A549 (cell line): ENCODE results near the gene CARF. TPM values are rescaled to one million over a fixed set of nuclear protein-coding genes. Genes with fewer than 3 reads are reported as not detected.

Experiments
- ATAC-seq, 2 experiments: fragments of 200-7000 bp in 1 of 2; fragments of >200 bp in 1 of 2; cut with Nextera tagmentation in 1 of 2; cut with Tn5 transposase in 1 of 2; 3 replicates each; pipeline versions ENCODE4 v1.8.0 to v1.9.1; 2018 to 2020; ENCODE audit warnings: mild to moderate bottlenecking in 1 of 2, moderate library complexity in 1 of 2
- CTCF ChIA-PET: fragments of 300-600 bp; sonication (Branson Sonifier 250); formaldehyde crosslinking; extraction: SDS; loops from one replicate; lab custom pipeline; 2021; ENCODE audit warnings: antibody characterized with exemption, inconsistent platforms; lab: Yijun Ruan, JAX
- POLR2A ChIA-PET: fragments of 350-600 bp; formaldehyde crosslinking; extraction: SDS; loops from one replicate; lab custom pipeline; 2021; ENCODE audit warnings: antibody characterized with exemption, inconsistent platforms; lab: Yijun Ruan, JAX
- DNase-seq, 2 experiments: peaks; one replicate each; pipeline versions ENCODE4 v3.0.0 to v3.0.0-alpha.2; 2011 to 2016; ENCODE audit warnings: low read depth in 1 of 2, low spot score in 1 of 2
- FAIRE-seq: peaks from 2 replicates; lab custom pipeline; 2011; peaks lifted over from hg19 to GRCh38; lab: Jason Lieb, UNC
- H3K27ac ChIP-seq, 2 experiments: fragments of >200 bp; sonication (Bioruptor Twin); formaldehyde crosslinking; 3 replicates each; pipeline ENCODE4 v1.5.1; 2016 to 2017
- H3K4me1 ChIP-seq: fragments of >200 bp; sonication (Bioruptor Twin); formaldehyde crosslinking; 3 replicates; pipeline ENCODE4 v1.6.1; 2016
- H3K4me2 ChIP-seq: fragments of >200 bp; sonication (Bioruptor Twin); formaldehyde crosslinking; 3 replicates; pipeline ENCODE4 v1.6.1; 2016
- H3K4me3 ChIP-seq: fragments of >200 bp; sonication (Bioruptor Twin); formaldehyde crosslinking; 3 replicates; pipeline ENCODE4 v1.5.1; 2016
- H3K9me3 ChIP-seq: fragments of >200 bp; sonication (Bioruptor Twin); formaldehyde crosslinking; 3 replicates; pipeline ENCODE4 v1.6.1; 2016
- ATOH8 ChIP-seq: fragments of 250-450 bp; sonication (Bioruptor Pico); IDR thresholded peaks from 2 replicates; pipeline ENCODE4 v1.5.0; 2020; ENCODE audit warnings: low read depth, mild to moderate bottlenecking, moderate library complexity
- CBX8 ChIP-seq: fragments of 200-600 bp; sonication (generic); IDR thresholded peaks from 2 replicates; pipeline ENCODE4 v1.6.1; 2016
- CEBPB ChIP-seq, 2 experiments: fragments of >200 bp in 1 of 2; sonication (Bioruptor Twin) in 1 of 2; formaldehyde crosslinking in 1 of 2; IDR thresholded peaks; 2 replicates each; pipeline ENCODE4 v1.6.1; 2012 to 2016
- CHD2 ChIP-seq: fragments of 150-350 bp; IDR thresholded peaks from 2 replicates; pipeline ENCODE4 v1.6.1; 2014; ENCODE audit warnings: low read length; ENCODE audit not compliant: partially characterized antibody
- CHD4 ChIP-seq: fragments of 200-600 bp; sonication (generic); IDR thresholded peaks from 2 replicates; pipeline ENCODE4 v1.6.1; 2016; ENCODE audit warnings: antibody characterized with exemption, mild to moderate bottlenecking, borderline replicate concordance
- EHF ChIP-seq: fragments of 250-450 bp; sonication (Bioruptor Pico); IDR thresholded peaks from 2 replicates; pipeline ENCODE4 v1.5.0; 2020; ENCODE audit warnings: mild to moderate bottlenecking
- EP300 ChIP-seq, 2 experiments: fragments of >200 bp; sonication (Bioruptor Twin); formaldehyde crosslinking; IDR thresholded peaks; 2 replicates in 1 of 2; 3 replicates in 1 of 2; pipeline ENCODE4 v1.6.1; 2016 to 2017
- ESRRA ChIP-seq: fragments of 150-350 bp; IDR thresholded peaks from 2 replicates; pipeline ENCODE4 v1.6.1; 2014; ENCODE audit warnings: mild to moderate bottlenecking, low read length, borderline replicate concordance
- GATA3 ChIP-seq: IDR thresholded peaks from 2 replicates; pipeline ENCODE4 v1.6.1; 2012; ENCODE audit warnings: borderline replicate concordance
- HES2 ChIP-seq: fragments of >200 bp; sonication (Bioruptor Twin); formaldehyde crosslinking; IDR thresholded peaks from 2 replicates; pipeline ENCODE4 v1.6.1; 2016
- HEYL ChIP-seq: fragments of 250-450 bp; sonication (Bioruptor Pico); IDR thresholded peaks from 2 replicates; pipeline ENCODE4 v1.8.0; 2021; ENCODE audit warnings: mild to moderate bottlenecking, moderate library complexity
- JUNB ChIP-seq: fragments of >200 bp; sonication (Bioruptor Twin); formaldehyde crosslinking; IDR thresholded peaks from 2 replicates; pipeline ENCODE4 v1.6.1; 2016
- MAFK ChIP-seq: fragments of 450-650 bp; IDR thresholded peaks from 2 replicates; pipeline ENCODE4 v1.6.1; 2014; ENCODE audit not compliant: partially characterized antibody
- MAX ChIP-seq: IDR thresholded peaks from 2 replicates; pipeline ENCODE4 v1.6.1; 2012
- MAZ ChIP-seq: fragments of 150-350 bp; IDR thresholded peaks from 2 replicates; pipeline ENCODE4 v1.6.1; 2014; ENCODE audit warnings: antibody characterized with exemption, low read depth, low read length, borderline replicate concordance
- MYC ChIP-seq: IDR thresholded peaks from 2 replicates; pipeline ENCODE4 v1.6.1; 2012; ENCODE audit warnings: mild to moderate bottlenecking, inconsistent platforms, low read length, improper control_type of control experiment, borderline replicate concordance
- NPAS2 ChIP-seq: fragments of 250-450 bp; sonication (Bioruptor Pico); IDR thresholded peaks from 2 replicates; pipeline ENCODE4 v1.8.0; 2022; ENCODE audit warnings: mild to moderate bottlenecking, moderate library complexity, borderline replicate concordance
- NR3C1 ChIP-seq: fragments of >200 bp; sonication (Bioruptor Twin); formaldehyde crosslinking; IDR thresholded peaks from 3 replicates; pipeline ENCODE4 v1.6.1; 2017
- PBX3 ChIP-seq: IDR thresholded peaks from 2 replicates; pipeline ENCODE4 v1.6.1; 2012
- PHF8 ChIP-seq: fragments of 200-600 bp; sonication (generic); IDR thresholded peaks from 2 replicates; pipeline ENCODE4 v1.6.1; 2016; ENCODE audit warnings: low read depth, mild to moderate bottlenecking, antibody characterized with exemption, moderate library complexity, borderline replicate concordance
- RARB ChIP-seq: fragments of 250-450 bp; sonication (Bioruptor Pico); IDR thresholded peaks from 2 replicates; pipeline ENCODE4 v1.8.0; 2021; ENCODE audit warnings: mild to moderate bottlenecking, moderate library complexity
- REST ChIP-seq: fragments of 200-600 bp; sonication (generic); IDR thresholded peaks from 2 replicates; pipeline ENCODE4 v1.6.1; 2016; ENCODE audit warnings: antibody characterized with exemption, mild to moderate bottlenecking, moderate library complexity
- SMC3 ChIP-seq: fragments of >200 bp; sonication (Bioruptor Twin); formaldehyde crosslinking; IDR thresholded peaks from 3 replicates; pipeline ENCODE4 v1.6.1; 2018; ENCODE audit warnings: inconsistent platforms
- SREBF2 ChIP-seq: fragments of 450-650 bp; IDR thresholded peaks from 2 replicates; pipeline ENCODE4 v1.6.1; 2014; ENCODE audit warnings: mild to moderate bottlenecking, moderate library complexity
- TFCP2L1 ChIP-seq: fragments of 250-450 bp; sonication (Bioruptor Pico); IDR thresholded peaks from 2 replicates; pipeline ENCODE4 v1.5.0; 2021; ENCODE audit warnings: mild to moderate bottlenecking
- ZSCAN20 ChIP-seq: fragments of 250-450 bp; sonication (Bioruptor Pico); IDR thresholded peaks from 2 replicates; pipeline ENCODE4 v1.8.0; 2022; ENCODE audit warnings: mild to moderate bottlenecking, moderate library complexity
- WGBS: methylation state at CpG from one replicate; pipeline ENCODE4 v1.1.6; 2017; ENCODE audit errors: missing lambda C conversion rate; 5-methylcytosine and 5-hydroxymethylcytosine counted together
- polyA plus RNA-seq, 4 experiments: library from polyadenylated mRNA; depleted of rRNA in 3 of 4; stranded (reverse); fragments of >200 nt; fragmentation: RNase III in 1 of 4; extraction: RNeasy Plus Mini Kit Qiagen cat#74134 plus additional on column Dnase treatment in 1 of 4; gene quantifications; 2 replicates in 3 of 4; 3 replicates in 1 of 4; pipeline ENCODE4 v1.2.3, GENCODE V29; 2011 to 2017

Gene CARF
- polyA plus RNA-seq, 2 of the 4 experiments (the other 2 are of a cell fraction), result 2.1 to 6.0 TPM

GRCh38 chr2:203021991-203022390, 109.9 kb downstream of the CARF start:
- FAIRE-seq (no peak), ATAC-seq (no peak)
- H3K27ac ChIP-seq, result no peak overlapping the region

GRCh38 chr2:203022751-203023150, 110.7 kb downstream of the CARF start:
- 71% methylated on average over 1 of the region's 1 CpG for WGBS
- no peak overlapping the region for H3K4me3 ChIP-seq
- FAIRE-seq (no peak), DNase-seq (no peak), ATAC-seq (no peak)
- no peaks in the 10 kb centered on the region for H3K9me3 ChIP-seq
- H3K4me1 ChIP-seq, result peaks cover 30% of the 10 kb centered on the region
- POLR2A ChIA-PET, result no interaction called here
- TF ChIP-seq HES2 (no peak), PBX3 (no peak), EHF (CRISPR knock-in tag) (no peak), TFCP2L1 (no peak), CBX8 (no peak), MAX (no peak), ESRRA (no peak), ZSCAN20 (CRISPR knock-in tag) (no peak), MYC (no peak), PHF8 (no peak), SREBF2 (no peak), MAFK (no peak), NPAS2 (CRISPR knock-in tag) (no peak), SMC3 (no peak), GATA3 (no peak), REST (no peak), HEYL (no peak), ATOH8 (no peak), CHD2 (no peak)
- no peak overlapping the region for H3K27ac ChIP-seq
- no peak overlapping the region for H3K4me2 ChIP-seq
- CTCF ChIA-PET, result interaction anchor here (1.0 kb wide), 1 partner anchor 11 kb away, joined by 3 read pairs; no protein-coding TSS in a partner anchor

More at GRCh38 chr2:203021991-203022390, 109.9 kb downstream of the CARF start:
- POLR2A ChIA-PET, result no interaction called here
- TF ChIP-seq MAFK (no peak), PHF8 (no peak), PBX3 (no peak), RARB (CRISPR knock-in tag) (no peak), CHD4 (no peak), MAZ (no peak), NPAS2 (CRISPR knock-in tag) (no peak), NR3C1 (no peak), JUNB (no peak), EP300 (IDR thresholded peaks at IDR 0.05) (no peak), CEBPB (IDR thresholded peaks at IDR 0.05) (no peak)
- H3K9me3 ChIP-seq, result no peaks in the 10 kb centered on the region
- H3K4me3 ChIP-seq, result no peak overlapping the region
- 85% methylated on average over 4 of the region's 4 CpGs for WGBS
- no peak overlapping the region for H3K4me2 ChIP-seq
- CTCF ChIA-PET, result interaction anchor here (1.0 kb wide), 1 partner anchor 10 kb away, joined by 3 read pairs; no protein-coding TSS in a partner anchor
- peaks cover 38% of the 10 kb centered on the region for H3K4me1 ChIP-seq
- no peak for DNase-seq
